ENCODE data around the gene THAP7. TPM values are rescaled to one million over a fixed set of nuclear protein-coding genes. Genes with fewer than 3 reads are reported as not detected.

Gene THAP7
- total RNA-seq, 1 experiment from 2014 or later, result 24.6 TPM

DNA sequence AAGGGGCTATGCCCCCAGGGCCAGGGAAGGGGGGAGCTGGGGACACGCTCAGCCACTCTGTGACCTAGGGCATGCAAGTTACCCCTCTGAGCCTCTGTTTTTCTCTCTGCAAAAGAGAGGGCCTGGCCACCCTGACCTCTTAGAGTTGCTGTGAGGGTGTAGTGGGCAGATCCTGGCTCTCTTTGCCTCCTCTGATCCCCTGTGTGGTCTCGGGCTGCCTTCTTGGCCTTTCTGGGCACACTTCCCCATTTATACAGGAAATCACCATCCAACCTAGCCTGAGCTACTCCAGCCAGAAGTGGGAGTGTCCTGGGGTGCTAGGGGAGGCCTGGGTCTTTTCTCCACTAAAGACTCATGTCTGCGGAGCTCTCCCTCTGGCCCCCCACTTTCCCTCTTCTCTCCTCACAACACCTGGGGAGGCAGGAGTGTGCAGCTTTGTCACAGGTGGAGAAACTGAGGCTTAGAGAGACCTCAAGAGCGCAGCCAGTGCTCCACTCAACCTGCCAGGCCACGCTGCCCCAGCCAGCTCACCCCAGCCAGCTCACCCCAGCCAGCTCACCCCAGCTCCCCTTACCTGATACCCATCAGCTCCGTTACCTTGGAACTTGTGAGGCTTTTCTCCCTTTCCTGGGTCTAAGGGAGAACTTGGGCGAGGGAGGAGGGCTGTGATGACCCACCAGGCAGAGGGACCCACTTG, 33.5 kb downstream of the THAP7 start:
- Histone ChIP-seq H3K79me2 (ENCODE audit: insufficient read depth, low read length) (no peaks in the 10 kb centered on the region), H2BK12ac (ENCODE audit: insufficient read length, low read depth, low read length) (no peak overlapping the region), H3K56ac (ENCODE audit: insufficient read length, low read depth, low read length) (no peak overlapping the region), H3K4ac (ENCODE audit: low read depth, low read length) (no peak overlapping the region), H4K8ac (replicated peaks; ENCODE audit: insufficient read length, low read depth, low read length) (no peak overlapping the region), H3K14ac (ENCODE audit: insufficient read depth, low read length) (no peak overlapping the region), H3K23ac (ENCODE audit: insufficient read length, low read depth, low read length) (no peak overlapping the region), H3K9me3 (ENCODE audit: control insufficient read depth, low read depth, low read length) (no peaks in the 10 kb centered on the region), H3K79me1 (ENCODE audit: insufficient read depth, low read depth, low read length, poor library complexity, severe bottlenecking) (no peaks in the 10 kb centered on the region), H4K5ac (ENCODE audit: insufficient read length, low read depth, low read length) (no peak overlapping the region), H3K4me2 (ENCODE audit: insufficient read depth, insufficient read length, low read length) (no peak overlapping the region), H3K23me2 (ENCODE audit: insufficient read length, low read depth, low read length, poor library complexity, severe bottlenecking) (no peaks in the 10 kb centered on the region), H3K18ac (ENCODE audit: insufficient read length, low read depth, low read length) (no peak overlapping the region), H2BK20ac (ENCODE audit: low read depth, low read length, poor library complexity, severe bottlenecking) (no peak overlapping the region), H2AK5ac (ENCODE audit: insufficient read length, low read length) (no peak overlapping the region), H2AFZ (ENCODE audit: low read length) (no peak overlapping the region), H3T11ph (ENCODE audit: low read length) (no peak overlapping the region), H2BK5ac (ENCODE audit: insufficient read length, low read length) (no peak overlapping the region), H3K27ac (ENCODE audit: insufficient read length, low read depth, low read length) (no peak overlapping the region), H3K9ac (ENCODE audit: extremely low read depth, insufficient read length, low read length) (no peak overlapping the region), H4K20me1 (ENCODE audit: control insufficient read depth, insufficient read depth, insufficient read length) (no peaks in the 10 kb centered on the region), H4K91ac (ENCODE audit: insufficient read length, low read depth, low read length) (no peak overlapping the region), H3K4me1 (ENCODE audit: insufficient read depth, low read length) (no peaks in the 10 kb centered on the region; the same call in 1 of the 2 replicates), H2BK15ac (ENCODE audit: low read depth, low read length) (no peak overlapping the region), H2BK120ac (ENCODE audit: low read depth, low read length, poor library complexity, severe bottlenecking) (no peak overlapping the region), H3K27me3 (ENCODE audit: insufficient read depth, low read length) (peaks cover 29% of the 10 kb centered on the region; the same call in 1 of the 2 replicates)
- no peak overlapping the region for H3K27ac Mint-ChIP-seq
- H3K27me3 Mint-ChIP-seq (ENCODE audit: low read depth), result peaks cover 91% of the 10 kb centered on the region
- H3K4me3 Mint-ChIP-seq, result no peak overlapping the region; a peak in 1 of 5 replicates
- H3K36me3 Mint-ChIP-seq (ENCODE audit: insufficient read depth in 1 of 3, low read depth in 3 of 3), result no peaks in the 10 kb centered on the region; a peak in 1 of 7 replicates
- H3K4me1 Mint-ChIP-seq, result peaks cover 23 to 36% of the 10 kb centered on the region in 2 experiments
- TF ChIP-seq, protein P1, sequence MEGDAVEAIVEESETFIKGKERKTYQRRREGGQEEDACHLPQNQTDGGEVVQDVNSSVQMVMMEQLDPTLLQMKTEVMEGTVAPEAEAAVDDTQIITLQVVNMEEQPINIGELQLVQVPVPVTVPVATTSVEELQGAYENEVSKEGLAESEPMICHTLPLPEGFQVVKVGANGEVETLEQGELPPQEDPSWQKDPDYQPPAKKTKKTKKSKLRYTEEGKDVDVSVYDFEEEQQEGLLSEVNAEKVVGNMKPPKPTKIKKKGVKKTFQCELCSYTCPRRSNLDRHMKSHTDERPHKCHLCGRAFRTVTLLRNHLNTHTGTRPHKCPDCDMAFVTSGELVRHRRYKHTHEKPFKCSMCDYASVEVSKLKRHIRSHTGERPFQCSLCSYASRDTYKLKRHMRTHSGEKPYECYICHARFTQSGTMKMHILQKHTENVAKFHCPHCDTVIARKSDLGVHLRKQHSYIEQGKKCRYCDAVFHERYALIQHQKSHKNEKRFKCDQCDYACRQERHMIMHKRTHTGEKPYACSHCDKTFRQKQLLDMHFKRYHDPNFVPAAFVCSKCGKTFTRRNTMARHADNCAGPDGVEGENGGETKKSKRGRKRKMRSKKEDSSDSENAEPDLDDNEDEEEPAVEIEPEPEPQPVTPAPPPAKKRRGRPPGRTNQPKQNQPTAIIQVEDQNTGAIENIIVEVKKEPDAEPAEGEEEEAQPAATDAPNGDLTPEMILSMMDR (conservative IDR thresholded peaks at IDR 0.05), result no peak
- no CpG with 5 or more reads among the region's 7 CpGs for WGBS (ENCODE audit: extremely low coverage, insufficient read length, low lambda C conversion rate)
- H3K9me3 Mint-ChIP-seq, result no peaks in the 10 kb centered on the region; a peak in 1 of 5 replicates
- DNase-seq, result no peak

Measured in H9 (cell line).